WTC11 (cell line): ENCODE results near the gene INCA1.

Experiments used
- CREB1 ChIP-seq: sonication (generic); formaldehyde crosslinking; IDR thresholded peaks from 2 replicates; pipeline ENCODE4 v1.8.0; 2023; ENCODE audit warnings: mild to moderate bottlenecking, missing genetic modification reagents
- ETV6 ChIP-seq: sonication (generic); formaldehyde crosslinking; IDR thresholded peaks from 2 replicates; pipeline ENCODE4 v1.8.1; 2022; ENCODE audit warnings: mild to moderate bottlenecking, missing genetic modification reagents

DNA sequence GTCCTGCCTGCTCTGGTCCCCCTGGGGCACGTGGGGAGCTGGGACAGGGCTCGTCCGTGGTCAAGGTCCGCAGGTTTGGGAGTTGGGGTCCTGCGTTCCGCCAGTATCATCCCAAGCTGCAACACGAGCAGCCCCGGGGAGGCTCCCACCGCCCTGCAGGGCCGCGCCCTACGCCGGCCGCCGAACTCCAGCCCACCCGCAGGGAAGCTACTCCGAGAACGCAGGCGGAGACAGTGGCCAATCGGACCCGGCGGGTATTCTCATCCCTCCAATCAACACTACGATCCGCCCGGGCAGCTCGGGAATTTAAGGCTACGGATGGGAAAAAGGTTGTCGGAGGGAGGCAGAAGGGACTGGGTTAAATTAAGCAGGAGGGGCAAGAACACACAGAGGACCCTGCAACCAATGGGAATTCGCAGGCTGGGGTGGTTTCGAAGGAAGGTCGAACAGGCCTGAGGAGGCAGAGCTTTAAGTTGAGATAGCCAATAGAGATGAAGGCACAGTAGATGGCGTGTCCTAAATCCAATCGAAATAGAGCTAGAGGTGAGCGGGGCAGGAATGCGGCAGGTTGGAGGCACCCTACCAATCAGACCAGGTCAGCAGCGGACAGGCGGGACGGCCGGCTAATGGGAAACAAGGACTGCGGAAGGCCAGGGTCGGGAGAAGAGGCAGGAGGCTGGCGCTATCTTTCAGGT lies 30.3 kb downstream of the INCA1 start:
- TF ChIP-seq ETV6 (CRISPR knock-in tag) (no peak), CREB1 (CRISPR knock-in tag) (no peak)
